NCI-H524 treated with DMSO at 0.1 percent for 48 hours (cell line): ENCODE results near the gene GCAT.

Source experiments
- DNase-seq: peaks from one replicate; lab custom pipeline; 2025; lab: John Stamatoyannopoulos, UW

The GCAT gene

GRCh38 chr22:37809672-37810333, 2.1 kb downstream of the GCAT start:
- DNase-seq: no peak

GRCh38 chr22:37811867-37812266, 4.1 kb downstream of the GCAT start:
- DNase-seq: no peak

GRCh38 chr22:37812869-37813678, 5.3 kb downstream of the GCAT start:
- DNase-seq: no peak

GRCh38 chr22:37815593-37815992, 7.9 kb downstream of the GCAT start:
- no peak for DNase-seq

GRCh38 chr22:37816543-37817180, 8.9 kb downstream of the GCAT start:
- no peak for DNase-seq

- peak; percentile 31 for DNase-seq
Measured at GRCh38 chr22:37817705-37818408, 10.1 kb downstream of the GCAT start.

- DNase-seq: no peak
Measured at GRCh38 chr22:37818409-37819104, 10.8 kb downstream of the GCAT start.

- no peak for DNase-seq
Measured at GRCh38 chr22:37819105-37819433, 11.3 kb downstream of the GCAT start.

GRCh38 chr22:37820350-37820749, 12.6 kb downstream of the GCAT start:
- DNase-seq: no peak

- no peak for DNase-seq
Measured at GRCh38 chr22:37822079-37822833, 14.5 kb downstream of the GCAT start.

GRCh38 chr22:37823134-37823985, 15.6 kb downstream of the GCAT start, which contains the start of gene GALR3:
TSS of gene GALR3 (plus strand) at chr22:37823382. CDS start at chr22:37823407, 25 bp downstream.
- no peak for DNase-seq

- DNase-seq: no peak
Measured at GRCh38 chr22:37824674-37825641, 17.2 kb downstream of the GCAT start.

GRCh38 chr22:37827056-37827455, 19.3 kb downstream of the GCAT start:
- no peak for DNase-seq

- DNase-seq: no peak
Measured at GRCh38 chr22:37830093-37830842, 22.5 kb downstream of the GCAT start.

- no peak for DNase-seq
Measured at GRCh38 chr22:37831472-37831871, 23.7 kb downstream of the GCAT start.

GRCh38 chr22:37832022-37832857, 24.5 kb downstream of the GCAT start:
- no peak for DNase-seq
